Endothelial cell of umbilical vein (primary cell): ENCODE measurements around the gene DGCR8. TPM values are rescaled to one million over a fixed set of nuclear protein-coding genes. Genes with fewer than 3 reads are reported as not detected.

Experiments
- BruUV-seq: library from RNA; stranded (reverse); fragments of 400-500 nt; replicated peaks from 2 replicates; lab custom pipeline; 2021; lab: Mats Ljungman, UMichigan
- CTCF ChIA-PET: fragments of 300-600, 350-600 bp; sonication (Branson Sonifier 250); formaldehyde crosslinking; loops from one replicate; lab custom pipeline; 2021; ENCODE audit warnings: antibody characterized with exemption, inconsistent platforms; lab: Charles Lee
- POLR2A ChIA-PET: fragments of 300-600, 350-600 bp; sonication (Branson Sonifier 250); formaldehyde crosslinking; loops from one replicate; lab custom pipeline; 2021; ENCODE audit warnings: antibody characterized with exemption, inconsistent platforms; lab: Charles Lee
- DNase-seq: peaks from one replicate; pipeline ENCODE4 v3.0.0-alpha.2; 2011; ENCODE audit warnings: low read depth, low spot score
- FAIRE-seq: peaks from 2 replicates; lab custom pipeline; 2011; peaks lifted over from hg19 to GRCh38; lab: Jason Lieb, UNC
- H2AFZ ChIP-seq: 2 replicates; pipeline ENCODE4 v1.6.0; 2012; ENCODE audit warnings: low read depth, low read length, control low read depth, inconsistent platforms
- H3K27ac ChIP-seq: 2 replicates; pipeline ENCODE4 v1.5.1; 2011; ENCODE audit warnings: low read depth, mild to moderate bottlenecking, control low read depth, low read length, moderate library complexity; ENCODE audit not compliant: insufficient read depth
- H3K27me3 ChIP-seq, 2 experiments: 2 replicates each; pipeline versions ENCODE4 v1.6.0 to v1.6.1; 2011; ENCODE audit warnings: low read length in 2 of 2, mixed read lengths in 1 of 2; ENCODE audit not compliant: control insufficient read depth in 2 of 2, insufficient read depth in 2 of 2
- H3K36me3 ChIP-seq, 2 experiments: 2 replicates in 1 of 2; 3 replicates in 1 of 2; pipeline ENCODE4 v1.5.1; 2011; ENCODE audit warnings: low read length in 2 of 2, mild to moderate bottlenecking in 1 of 2, moderate library complexity in 1 of 2; ENCODE audit not compliant: control insufficient read depth in 2 of 2, insufficient read depth in 2 of 2; ENCODE audit errors: extremely low read depth in 1 of 2
- H3K4me1 ChIP-seq: 3 replicates; pipeline ENCODE4 v1.5.1; 2011; ENCODE audit warnings: mild to moderate bottlenecking, low read length; ENCODE audit not compliant: control insufficient read depth, insufficient read depth; ENCODE audit errors: extremely low read depth
- H3K4me2 ChIP-seq: 2 replicates; pipeline ENCODE4 v1.6.1; 2011; ENCODE audit warnings: low read length, control low read depth, mixed read lengths; ENCODE audit not compliant: insufficient read depth
- H3K4me3 ChIP-seq, 3 experiments: fragments of 200-600 bp in 1 of 3; sonication (generic), shearing (Covaris generic) in 1 of 3; replicated peaks in 1 of 3; 2 replicates each; pipeline ENCODE4 v1.5.1; 2011 to 2016; ENCODE audit warnings: control low read depth in 3 of 3, low read length in 3 of 3, mild to moderate bottlenecking in 2 of 3, inconsistent platforms in 1 of 3, low read depth in 1 of 3, moderate library complexity in 1 of 3; ENCODE audit not compliant: insufficient read depth in 1 of 3
- H3K79me2 ChIP-seq: 2 replicates; pipeline ENCODE4 v1.6.0; 2012; ENCODE audit warnings: low read length, inconsistent platforms; ENCODE audit not compliant: control insufficient read depth, insufficient read depth
- H3K9ac ChIP-seq: replicated peaks from 2 replicates; pipeline ENCODE3; 2011; ENCODE audit warnings: low read length, control low read depth; ENCODE audit not compliant: insufficient read depth; ENCODE audit errors: extremely low read depth
- H3K9me1 ChIP-seq: replicated peaks from 3 replicates; pipeline ENCODE4 v1.6.0; 2011; ENCODE audit warnings: mild to moderate bottlenecking, low read length; ENCODE audit not compliant: control insufficient read depth, insufficient read depth; ENCODE audit errors: extremely low read depth
- H3K9me3 ChIP-seq: replicated peaks from 2 replicates; pipeline ENCODE4 v1.5.1; 2012; ENCODE audit warnings: low read length, inconsistent platforms; ENCODE audit not compliant: control insufficient read depth, insufficient read depth
- H4K20me1 ChIP-seq: replicated peaks from 2 replicates; pipeline ENCODE3; 2011; ENCODE audit warnings: mild to moderate bottlenecking, low read length; ENCODE audit not compliant: control insufficient read depth, insufficient read depth; ENCODE audit errors: extremely low read depth
- FOS ChIP-seq: IDR thresholded peaks from 2 replicates; pipeline ENCODE4 v1.6.1; 2011; ENCODE audit warnings: mild to moderate bottlenecking, low read length, moderate library complexity, borderline replicate concordance; ENCODE audit not compliant: insufficient read depth
- dilution Hi-C: fragments of 300-500 bp; cut with MboI; formaldehyde crosslinking; loops from one replicate; pipeline ENCODE4 v1.15.0; 2019; ENCODE audit warnings: low sequenced_read_pairs; ENCODE audit not compliant: extremely low pct_ligation_motif_present
- intact Hi-C: fragments of 100-400 bp; cut with micrococcal nuclease; formaldehyde crosslinking; loops from one replicate; pipeline ENCODE4 v1.10.0; 2022
- polyA plus RNA-seq, 4 experiments: library from polyadenylated mRNA; depleted of rRNA in 3 of 4; stranded (reverse) in 3 of 4; unstranded in 1 of 4; fragments of >200 nt; gene quantifications; 2 replicates each; pipeline versions ENCODE4 v1.2.1 to v1.2.3, GENCODE V29; 2011 to 2012; ENCODE audit warnings: missing spikeins in 1 of 4
- total RNA-seq: library from RNA; stranded (reverse); gene quantifications from 2 replicates; pipeline ENCODE4 v1.2.3, GENCODE V29; 2021
- TF ChIP-seq, protein P1 (sequence below), 2 donors: IDR thresholded peaks; 1 replicate in 1 of 2; 2 replicates in 1 of 2; pipeline ENCODE4 v1.5.1; 2011; ENCODE audit warnings: low read length in 2 of 2, mild to moderate bottlenecking in 2 of 2, moderate library complexity in 2 of 2, control low read depth in 1 of 2, inconsistent platforms in 1 of 2, low read depth in 1 of 2; ENCODE audit not compliant: insufficient read depth in 1 of 2; ENCODE audit errors: extremely low read depth in 1 of 2

Gene DGCR8
- total and polyA plus RNA-seq, 2 donors (not counting 3 experiments of a cell fraction or from before 2014, with no cell fraction given) = 32.7 to 64.2 TPM

DNA sequence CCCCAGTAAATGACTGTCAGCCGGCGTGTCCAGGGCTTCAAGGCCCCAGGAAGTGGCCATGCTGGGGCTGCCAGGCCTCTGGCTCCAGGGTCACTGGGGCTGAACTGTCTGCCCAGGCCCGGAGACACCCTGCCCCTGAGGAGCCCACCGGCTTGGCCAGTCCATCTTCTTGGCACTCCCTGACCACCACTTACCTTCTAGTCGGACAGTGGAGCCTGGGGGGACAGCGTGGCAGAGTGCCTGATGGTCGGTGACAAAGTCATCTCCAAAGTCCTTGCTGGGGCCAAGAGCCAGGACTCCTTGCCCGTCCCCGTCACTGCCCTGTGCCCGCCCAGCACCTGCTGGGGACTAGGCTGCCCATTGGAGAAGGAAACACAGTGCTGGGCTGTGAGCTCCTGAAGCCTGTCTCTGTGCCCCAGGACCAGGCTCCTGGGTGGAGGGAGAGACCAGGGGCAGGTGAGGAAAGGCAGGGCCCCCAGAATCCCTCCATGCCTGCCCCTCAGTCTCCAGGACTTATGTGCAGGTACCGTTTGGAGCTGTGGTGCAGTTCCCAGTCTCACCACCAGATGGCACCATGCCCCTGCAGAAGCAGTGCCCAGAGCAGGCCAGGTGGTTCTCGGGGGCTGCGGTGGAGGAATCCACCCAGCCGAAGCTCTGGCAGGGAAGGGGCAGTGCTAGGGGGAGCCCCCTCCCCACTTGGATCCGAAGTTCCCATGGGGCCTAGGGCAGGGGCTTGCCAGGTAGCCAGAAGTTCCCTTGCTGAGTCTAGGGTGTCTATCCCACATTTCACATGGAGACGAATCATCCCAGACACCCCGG, 76.8 kb downstream of the DGCR8 start:
- no TSS peak for BruUV-seq
- Histone ChIP-seq H2AFZ (no peak overlapping the region), H3K9me1 (no peaks in the 10 kb centered on the region), H3K27me3 (no peaks in the 10 kb centered on the region), H3K79me2 (no peaks in the 10 kb centered on the region), H3K4me1 (peaks cover 5% of the 10 kb centered on the region), H3K9ac (no peak overlapping the region), H4K20me1 (no peaks in the 10 kb centered on the region), H3K4me3 (no peak overlapping the region), H3K36me3 (no peaks in the 10 kb centered on the region), H3K27ac (no peak overlapping the region), H3K4me2 (no peak overlapping the region), H3K9me3 (no peaks in the 10 kb centered on the region)
- intact Hi-C loops = loop anchor here (1.0 to 5.0 kb wide), 5 partner anchors 50 to 300 kb away; partner anchors contain the start of gene RTN4R
- FAIRE-seq (peak; percentile 84), DNase-seq (peak; percentile 77)
- CTCF ChIA-PET = interaction anchor here (0.7 to 3.2 kb wide), 21 partner anchors 10 to 298 kb away, joined by 3 to 52 read pairs (median 6); partner anchors contain the start of gene DGCR6L
- POLR2A ChIA-PET = no interaction called here
- dilution Hi-C loops = no loop called here
- TF ChIP-seq FOS = no peak
- TF ChIP-seq, protein P1, sequence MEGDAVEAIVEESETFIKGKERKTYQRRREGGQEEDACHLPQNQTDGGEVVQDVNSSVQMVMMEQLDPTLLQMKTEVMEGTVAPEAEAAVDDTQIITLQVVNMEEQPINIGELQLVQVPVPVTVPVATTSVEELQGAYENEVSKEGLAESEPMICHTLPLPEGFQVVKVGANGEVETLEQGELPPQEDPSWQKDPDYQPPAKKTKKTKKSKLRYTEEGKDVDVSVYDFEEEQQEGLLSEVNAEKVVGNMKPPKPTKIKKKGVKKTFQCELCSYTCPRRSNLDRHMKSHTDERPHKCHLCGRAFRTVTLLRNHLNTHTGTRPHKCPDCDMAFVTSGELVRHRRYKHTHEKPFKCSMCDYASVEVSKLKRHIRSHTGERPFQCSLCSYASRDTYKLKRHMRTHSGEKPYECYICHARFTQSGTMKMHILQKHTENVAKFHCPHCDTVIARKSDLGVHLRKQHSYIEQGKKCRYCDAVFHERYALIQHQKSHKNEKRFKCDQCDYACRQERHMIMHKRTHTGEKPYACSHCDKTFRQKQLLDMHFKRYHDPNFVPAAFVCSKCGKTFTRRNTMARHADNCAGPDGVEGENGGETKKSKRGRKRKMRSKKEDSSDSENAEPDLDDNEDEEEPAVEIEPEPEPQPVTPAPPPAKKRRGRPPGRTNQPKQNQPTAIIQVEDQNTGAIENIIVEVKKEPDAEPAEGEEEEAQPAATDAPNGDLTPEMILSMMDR (IDR thresholded peaks at IDR 0.05; ENCODE audit: extremely low read depth in 1 of 2, insufficient read depth in 1 of 2, low read depth in 1 of 2, low read length in 2 of 2) = peak; percentile 92 to 97
